ENCODE results near the gene PPFIA4.

The PPFIA4 gene

GRCh38 chr1:203078478-203078877 lies 52.2 kb downstream of the PPFIA4 start:
- no peak for TF ChIP-seq CTCF (conservative IDR thresholded peaks at IDR 0.05; ENCODE audit: low read depth, low read length)
- no peak for DNase-seq (ENCODE audit: low read depth)
- H3K4me3 ChIP-seq (ENCODE audit: low read depth, low read length), result no peak overlapping the region

GRCh38 chr1:203080456-203080855 lies 54.2 kb downstream of the PPFIA4 start:
- H3K4me3 ChIP-seq (ENCODE audit: low read depth, low read length), result no peak overlapping the region
- DNase-seq (ENCODE audit: low read depth), result no peak
- TF ChIP-seq CTCF (conservative IDR thresholded peaks at IDR 0.05; ENCODE audit: low read depth, low read length), result no peak

GRCh38 chr1:203081465-203082230 lies 55.4 kb downstream of the PPFIA4 start:
- no peak for DNase-seq (ENCODE audit: low read depth)
- no peak for TF ChIP-seq CTCF (conservative IDR thresholded peaks at IDR 0.05; ENCODE audit: low read depth, low read length)
- no peak overlapping the region for H3K4me3 ChIP-seq (ENCODE audit: low read depth, low read length)

- DNase-seq (ENCODE audit: low read depth), result no peak
- no peak for TF ChIP-seq CTCF (conservative IDR thresholded peaks at IDR 0.05; ENCODE audit: low read depth, low read length)
- no peak overlapping the region for H3K4me3 ChIP-seq (ENCODE audit: low read depth, low read length)
Observed at GRCh38 chr1:203082231-203082505, 55.9 kb downstream of the PPFIA4 start.

- no peak for DNase-seq (ENCODE audit: low read depth)
- no peak for TF ChIP-seq CTCF (conservative IDR thresholded peaks at IDR 0.05; ENCODE audit: low read depth, low read length)
Observed at GRCh38 chr1:203082571-203083462, 56.5 kb downstream of the PPFIA4 start.

GRCh38 chr1:203083463-203083921 lies 57.2 kb downstream of the PPFIA4 start:
- TF ChIP-seq CTCF (conservative IDR thresholded peaks at IDR 0.05; ENCODE audit: low read depth, low read length), result no peak
- no peak for DNase-seq (ENCODE audit: low read depth)
- no peak overlapping the region for H3K4me3 ChIP-seq (ENCODE audit: low read depth, low read length)

More at GRCh38 chr1:203082571-203083462, 56.5 kb downstream of the PPFIA4 start:
- no peak overlapping the region for H3K4me3 ChIP-seq (ENCODE audit: low read depth, low read length)

Data from choroid plexus epithelial cell (primary cell).